Astrocyte (in vitro differentiated cells and primary cell): ENCODE results near the gene F10. TPM values are rescaled to one million over a fixed set of nuclear protein-coding genes. Genes with fewer than 3 reads are reported as not detected.

ENCODE experiments used
- DNase-seq: peaks from one replicate; pipeline ENCODE4 v3.0.0-alpha.2; 2010; ENCODE audit warnings: low read depth
- FAIRE-seq: peaks from 2 replicates; lab custom pipeline; 2011; peaks lifted over from hg19 to GRCh38; lab: Jason Lieb, UNC
- H2AFZ ChIP-seq: 2 replicates; pipeline ENCODE4 v1.6.0; 2012; ENCODE audit warnings: low read depth, low read length, inconsistent platforms
- H3K27ac ChIP-seq: 2 replicates; pipeline ENCODE4 v1.5.1; 2011; ENCODE audit warnings: low read depth, low read length, inconsistent platforms
- H3K27me3 ChIP-seq: 2 replicates; pipeline ENCODE4 v1.6.0; 2011; ENCODE audit warnings: low read length, inconsistent platforms; ENCODE audit not compliant: insufficient read depth
- H3K36me3 ChIP-seq: 2 replicates; pipeline ENCODE4 v1.5.1; 2011; ENCODE audit warnings: low read length, inconsistent platforms; ENCODE audit not compliant: insufficient read depth
- H3K4me1 ChIP-seq: 2 replicates; pipeline ENCODE4 v1.5.1; 2011; ENCODE audit warnings: low read length, inconsistent platforms; ENCODE audit not compliant: insufficient read depth
- H3K4me2 ChIP-seq: 2 replicates; pipeline ENCODE4 v1.6.0; 2012; ENCODE audit warnings: low read length, inconsistent platforms
- H3K4me3 ChIP-seq: 2 replicates; pipeline ENCODE4 v1.5.1; 2011; ENCODE audit warnings: low read depth, mild to moderate bottlenecking, low read length, inconsistent platforms; ENCODE audit not compliant: insufficient read depth
- H3K79me2 ChIP-seq: 2 replicates; pipeline ENCODE4 v1.6.0; 2012; ENCODE audit warnings: mild to moderate bottlenecking, low read length, inconsistent platforms; ENCODE audit not compliant: insufficient read depth
- H3K9ac ChIP-seq: 2 replicates; pipeline ENCODE4 v1.6.0; 2012; ENCODE audit warnings: mild to moderate bottlenecking, low read length, inconsistent platforms
- H3K9me3 ChIP-seq: 2 replicates; pipeline ENCODE4 v1.5.1; 2012; ENCODE audit warnings: low read depth, mild to moderate bottlenecking, low read length, inconsistent platforms; ENCODE audit not compliant: insufficient read depth
- H4K20me1 ChIP-seq: 2 replicates; pipeline ENCODE4 v1.6.0; 2012; ENCODE audit warnings: low read length, inconsistent platforms; ENCODE audit not compliant: insufficient read depth
- H3K27ac Mint-ChIP-seq: one replicate; pipeline ENCODE4 v1.8.0; 2021; ENCODE audit warnings: mild to moderate bottlenecking, mixed read lengths; ENCODE audit not compliant: unreplicated experiment
- H3K27me3 Mint-ChIP-seq: one replicate; pipeline ENCODE4 v1.8.0; 2021; ENCODE audit warnings: low read depth, mixed read lengths; ENCODE audit not compliant: unreplicated experiment
- H3K36me3 Mint-ChIP-seq: one replicate; pipeline ENCODE4 v1.8.0; 2021; ENCODE audit warnings: low read depth, mixed read lengths; ENCODE audit not compliant: unreplicated experiment
- H3K4me1 Mint-ChIP-seq: one replicate; pipeline ENCODE4 v1.8.0; 2021; ENCODE audit warnings: low read depth, mixed read lengths; ENCODE audit not compliant: unreplicated experiment
- H3K4me3 Mint-ChIP-seq: one replicate; pipeline ENCODE4 v1.8.0; 2021; ENCODE audit warnings: mild to moderate bottlenecking, moderate library complexity, mixed read lengths; ENCODE audit not compliant: unreplicated experiment
- H3K9me3 Mint-ChIP-seq: one replicate; pipeline ENCODE4 v1.8.0; 2021; ENCODE audit warnings: mild to moderate bottlenecking, mixed read lengths; ENCODE audit not compliant: unreplicated experiment
- EZH2 ChIP-seq: IDR thresholded peaks from 2 replicates; pipeline ENCODE4 v1.6.1; 2012; ENCODE audit warnings: mild to moderate bottlenecking, low read length, inconsistent platforms; ENCODE audit not compliant: insufficient read depth
- total RNA-seq: library from RNA; stranded (reverse); gene quantifications from 2 replicates; pipeline ENCODE4 v1.2.1, GENCODE V29; 2021
- TF ChIP-seq, protein P1 (sequence below): IDR thresholded peaks from 2 replicates; pipeline ENCODE4 v1.5.1; 2011; ENCODE audit warnings: low read depth, mild to moderate bottlenecking, inconsistent platforms, low read length, moderate library complexity; ENCODE audit not compliant: insufficient read depth

Gene F10
- total RNA-seq, 1 donor from 2014 or later = 0.45 TPM

DNA sequence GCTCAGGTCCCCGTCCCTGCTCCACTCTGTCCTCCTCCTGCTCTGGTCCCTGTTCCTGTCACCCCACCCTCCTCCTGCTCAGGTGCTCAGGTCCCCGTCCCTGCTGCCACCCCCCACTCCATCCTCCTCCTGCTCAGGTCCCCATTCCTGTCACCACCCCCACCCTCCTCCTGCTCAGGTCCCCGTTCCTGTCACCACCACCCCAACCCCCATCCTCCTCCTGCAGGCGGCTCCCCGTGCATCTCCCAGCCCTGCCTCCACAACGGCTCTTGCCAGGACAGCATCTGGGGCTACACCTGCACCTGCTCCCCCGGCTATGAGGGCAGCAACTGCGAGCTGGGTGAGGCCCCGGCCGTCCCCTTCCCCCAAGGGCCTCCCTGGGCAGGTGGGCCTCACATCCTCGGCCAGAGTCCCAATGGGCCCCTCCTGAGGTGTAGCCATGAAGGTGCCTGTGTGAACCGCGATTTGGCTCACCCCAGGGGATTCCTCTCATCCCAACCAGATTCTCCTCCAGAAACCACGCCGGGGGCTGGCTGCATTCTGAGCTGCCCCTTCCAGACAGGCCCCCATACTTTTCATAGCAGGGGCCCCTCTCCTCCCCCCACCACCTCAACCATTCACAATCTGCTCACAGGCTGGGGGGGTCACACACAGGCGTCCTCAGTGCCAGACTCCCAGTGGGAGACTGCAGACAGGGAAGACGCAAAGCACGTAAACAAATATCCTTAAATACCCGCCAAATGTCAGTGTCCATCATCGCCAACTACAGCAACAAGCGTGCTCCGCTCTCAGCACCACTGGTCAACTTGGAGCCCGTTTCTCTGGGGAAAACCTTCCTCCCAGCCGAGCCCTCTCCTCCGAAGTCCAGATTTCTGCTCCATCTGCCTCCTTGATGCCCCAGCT lies 40.4 kb downstream of the F10 start:
- H3K4me1 ChIP-seq = no peaks in the 10 kb centered on the region
- no peaks in the 10 kb centered on the region for H3K9me3 ChIP-seq
- no peak overlapping the region for H3K4me3 ChIP-seq
- H3K27me3 ChIP-seq = no peaks in the 10 kb centered on the region
- Mint-ChIP-seq H3K36me3 (peaks cover 2% of the 10 kb centered on the region), H3K27me3 (peaks cover 18% of the 10 kb centered on the region), H3K9me3 (no peaks in the 10 kb centered on the region), H3K4me3 (no peak overlapping the region), H3K27ac (peak overlapping the region; percentile 20), H3K4me1 (no peaks in the 10 kb centered on the region)
- no peaks in the 10 kb centered on the region for H4K20me1 ChIP-seq
- no peak overlapping the region for H3K9ac ChIP-seq
- H3K4me2 ChIP-seq = no peak overlapping the region
- H3K27ac ChIP-seq = no peak overlapping the region
- DNase-seq (no peak), FAIRE-seq (no peak)
- H3K36me3 ChIP-seq = peaks cover 4% of the 10 kb centered on the region
- TF ChIP-seq, protein P1, sequence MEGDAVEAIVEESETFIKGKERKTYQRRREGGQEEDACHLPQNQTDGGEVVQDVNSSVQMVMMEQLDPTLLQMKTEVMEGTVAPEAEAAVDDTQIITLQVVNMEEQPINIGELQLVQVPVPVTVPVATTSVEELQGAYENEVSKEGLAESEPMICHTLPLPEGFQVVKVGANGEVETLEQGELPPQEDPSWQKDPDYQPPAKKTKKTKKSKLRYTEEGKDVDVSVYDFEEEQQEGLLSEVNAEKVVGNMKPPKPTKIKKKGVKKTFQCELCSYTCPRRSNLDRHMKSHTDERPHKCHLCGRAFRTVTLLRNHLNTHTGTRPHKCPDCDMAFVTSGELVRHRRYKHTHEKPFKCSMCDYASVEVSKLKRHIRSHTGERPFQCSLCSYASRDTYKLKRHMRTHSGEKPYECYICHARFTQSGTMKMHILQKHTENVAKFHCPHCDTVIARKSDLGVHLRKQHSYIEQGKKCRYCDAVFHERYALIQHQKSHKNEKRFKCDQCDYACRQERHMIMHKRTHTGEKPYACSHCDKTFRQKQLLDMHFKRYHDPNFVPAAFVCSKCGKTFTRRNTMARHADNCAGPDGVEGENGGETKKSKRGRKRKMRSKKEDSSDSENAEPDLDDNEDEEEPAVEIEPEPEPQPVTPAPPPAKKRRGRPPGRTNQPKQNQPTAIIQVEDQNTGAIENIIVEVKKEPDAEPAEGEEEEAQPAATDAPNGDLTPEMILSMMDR = no peak
- TF ChIP-seq EZH2 = no peak
- H2AFZ ChIP-seq = no peak overlapping the region
- H3K79me2 ChIP-seq = no peaks in the 10 kb centered on the region

DNA sequence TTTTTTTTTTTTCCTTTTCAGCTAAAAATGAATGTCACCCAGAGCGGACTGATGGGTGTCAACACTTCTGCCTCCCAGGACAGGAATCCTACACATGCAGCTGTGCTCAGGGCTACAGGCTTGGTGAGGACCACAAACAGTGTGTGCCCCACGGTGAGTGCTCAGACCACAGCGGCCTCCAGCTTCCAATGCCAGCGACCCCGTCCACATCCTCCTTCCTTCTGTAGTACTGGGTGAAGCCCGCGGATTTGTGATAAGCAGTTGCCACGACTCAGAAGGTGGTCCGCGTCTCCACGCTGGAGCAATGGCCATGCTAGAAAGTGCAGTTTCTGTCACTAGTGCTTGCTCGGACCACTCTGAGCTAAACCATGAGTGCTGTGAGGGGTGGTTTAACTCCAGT lies 41.9 kb downstream of the F10 start:
- H2AFZ ChIP-seq = no peak overlapping the region
- H3K9me3 ChIP-seq = no peaks in the 10 kb centered on the region
- TF ChIP-seq, protein P1 = no peak
- no peak for TF ChIP-seq EZH2
- no peak overlapping the region for H3K9ac ChIP-seq
- H3K79me2 ChIP-seq = no peaks in the 10 kb centered on the region
- Mint-ChIP-seq H3K36me3 (peaks cover 10% of the 10 kb centered on the region), H3K9me3 (peaks cover 2% of the 10 kb centered on the region), H3K4me1 (no peaks in the 10 kb centered on the region), H3K4me3 (no peak overlapping the region), H3K27me3 (peaks cover 18% of the 10 kb centered on the region), H3K27ac (peak overlapping the region; percentile 73)
- peaks cover 5% of the 10 kb centered on the region for H3K36me3 ChIP-seq
- H3K4me2 ChIP-seq = no peak overlapping the region
- H3K27me3 ChIP-seq = no peaks in the 10 kb centered on the region
- H3K4me1 ChIP-seq = no peaks in the 10 kb centered on the region
- no peak for FAIRE-seq
- H4K20me1 ChIP-seq = no peaks in the 10 kb centered on the region
- no peak overlapping the region for H3K27ac ChIP-seq
- DNase-seq = no peak
- no peak overlapping the region for H3K4me3 ChIP-seq

DNA sequence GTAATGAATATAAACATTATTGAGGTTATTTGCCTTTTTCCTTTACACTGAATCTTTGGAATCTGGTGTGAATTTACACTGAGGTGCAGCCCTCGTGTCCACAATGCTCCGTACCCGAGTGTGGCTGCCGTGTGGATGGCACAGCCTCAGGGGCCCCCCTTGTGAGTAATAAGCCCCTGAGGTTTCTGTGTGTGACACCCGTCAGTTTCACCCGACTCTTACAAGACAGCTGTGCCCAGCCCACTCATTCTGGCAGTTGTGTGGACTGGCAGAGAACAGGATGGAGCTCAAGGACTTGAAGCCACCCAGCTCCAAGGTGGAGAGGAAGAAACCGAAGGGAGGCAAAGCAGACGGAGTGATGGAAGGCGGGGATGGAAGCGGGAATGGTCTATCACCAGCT lies 43.7 kb downstream of the F10 start:
- H3K27ac ChIP-seq = no peak overlapping the region
- no peak for TF ChIP-seq EZH2
- TF ChIP-seq, protein P1 = no peak
- no peak overlapping the region for H2AFZ ChIP-seq
- peaks cover 2% of the 10 kb centered on the region for H3K9me3 Mint-ChIP-seq
- H3K9me3 ChIP-seq = no peaks in the 10 kb centered on the region
- H3K27me3 Mint-ChIP-seq = peaks cover 9% of the 10 kb centered on the region
- H3K79me2 ChIP-seq = no peaks in the 10 kb centered on the region
- no peaks in the 10 kb centered on the region for H3K27me3 ChIP-seq
- no peaks in the 10 kb centered on the region for H4K20me1 ChIP-seq
- H3K36me3 ChIP-seq = peaks cover 5% of the 10 kb centered on the region
- H3K4me1 ChIP-seq = no peaks in the 10 kb centered on the region
- no peak overlapping the region for H3K4me3 ChIP-seq
- H3K4me3 Mint-ChIP-seq = no peak overlapping the region
- H3K9ac ChIP-seq = no peak overlapping the region
- peaks cover 3% of the 10 kb centered on the region for H3K4me1 Mint-ChIP-seq
- DNase-seq (no peak), FAIRE-seq (no peak)
- H3K27ac Mint-ChIP-seq = peak overlapping the region; percentile 72
- no peak overlapping the region for H3K4me2 ChIP-seq
- peaks cover 10% of the 10 kb centered on the region for H3K36me3 Mint-ChIP-seq
